Tibial nerve (tissue), 4 donors: ENCODE results near the gene MRM1. TPM values are rescaled to one million over a fixed set of nuclear protein-coding genes. Genes with fewer than 3 reads are reported as not detected.
"Not testable (repeated sequence)": the region's sequence is repeated elsewhere in the genome, so short reads cannot be mapped to it uniquely, and the experiment has no call there.

Experiments used
- DNase-seq, 2 donors: peaks; one replicate each; pipeline ENCODE4 v3.0.0-alpha.2; 2019; ENCODE audit warnings: low spot score in 2 of 2
- H3K27ac ChIP-seq, 4 donors: fragments of 200-600 bp; sonication (generic) in 3 of 4; one replicate each; pipeline ENCODE4 v1.5.1; 2017 to 2019; ENCODE audit warnings: mild to moderate bottlenecking in 1 of 4
- H3K27me3 ChIP-seq, 2 donors: fragments of 200-600 bp; sonication (generic) in 1 of 2; one replicate each; pipeline versions ENCODE4 v1.5.1 to v1.6.0; 2017 to 2019
- H3K36me3 ChIP-seq, 3 donors: fragments of 200-600 bp; sonication (generic); one replicate each; pipeline ENCODE4 v1.5.1; 2018 to 2019
- H3K4me1 ChIP-seq, 4 donors: fragments of 200-600 bp; sonication (generic) in 3 of 4; one replicate each; pipeline ENCODE4 v1.5.1; 2017 to 2019
- H3K4me3 ChIP-seq, 4 donors: fragments of 200-600 bp; sonication (generic) in 3 of 4; one replicate each; pipeline ENCODE4 v1.5.1; 2017 to 2019; ENCODE audit warnings: mild to moderate bottlenecking in 1 of 4, moderate library complexity in 1 of 4
- H3K9me3 ChIP-seq, 4 donors: fragments of 200-600 bp; sonication (generic) in 3 of 4; one replicate each; pipeline ENCODE4 v1.5.1; 2017 to 2019
- EP300 ChIP-seq, 2 donors: sonication (generic); formaldehyde crosslinking; IDR thresholded peaks; one replicate each; pipeline ENCODE4 v1.6.1; 2017; ENCODE audit warnings: antibody characterized with exemption in 2 of 2, mild to moderate bottlenecking in 1 of 2
- POLR2A ChIP-seq, 2 donors: fragments of 450-650 bp; IDR thresholded peaks; one replicate each; pipeline ENCODE4 v1.6.1; 2017; ENCODE audit warnings: antibody characterized with exemption in 2 of 2, mild to moderate bottlenecking in 2 of 2, moderate library complexity in 2 of 2
- WGBS, 2 donors: methylation state at CpG; one replicate each; pipeline ENCODE4 v1.1.5; 2018; 5-methylcytosine and 5-hydroxymethylcytosine counted together
- total RNA-seq, 4 donors: library from RNA; depleted of rRNA; stranded (reverse); fragments of >200 nt; gene quantifications; one replicate each; pipeline ENCODE4 v1.1.0, GENCODE V29; 2016
- TF ChIP-seq, protein P1 (sequence below), 5 experiments: fragments of 200-600 bp in 3 of 5; fragments of 450-650 bp in 2 of 5; sonication (generic) in 3 of 5; IDR thresholded peaks; one replicate each; pipeline ENCODE4 v1.5.1; 2016 to 2019; ENCODE audit warnings: antibody characterized with exemption in 5 of 5, mild to moderate bottlenecking in 3 of 5, moderate library complexity in 2 of 5

Gene MRM1
- total RNA-seq, 4 donors from 2014 or later, result 9.8 to 14.2 (median 11.5) TPM

DNA sequence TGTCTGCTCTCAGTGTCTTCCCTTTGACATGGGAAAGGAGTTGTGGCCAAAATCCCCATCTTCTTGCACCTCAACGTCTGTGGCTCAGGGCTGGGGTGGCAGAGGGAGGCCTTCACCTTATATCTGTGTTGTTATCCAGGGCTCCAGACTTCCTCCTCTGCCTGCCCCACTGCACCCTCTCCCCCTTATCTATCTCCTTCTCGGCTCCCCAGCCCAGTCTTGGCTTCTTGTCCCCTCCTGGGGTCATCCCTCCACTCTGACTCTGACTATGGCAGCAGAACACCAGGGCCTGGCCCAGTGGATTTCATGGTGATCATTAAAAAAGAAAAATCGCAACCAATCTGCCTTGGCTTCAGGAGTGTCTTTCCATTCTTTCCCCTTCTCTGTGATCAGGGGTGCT lies 918 bp upstream of the MRM1 start:
- 72 to 78% methylated on average over 3 of the region's 3 CpGs for WGBS, 2 donors
- H3K27me3 ChIP-seq, result no peaks in the 10 kb centered on the region
- peaks cover 0 to 35% (median 15%) of the 10 kb centered on the region in 4 donors for H3K4me1 ChIP-seq
- TF ChIP-seq EP300 (IDR thresholded peaks at IDR 0.05) (no peak), POLR2A (IDR thresholded peaks at IDR 0.05) (no peak)
- TF ChIP-seq, protein P1, sequence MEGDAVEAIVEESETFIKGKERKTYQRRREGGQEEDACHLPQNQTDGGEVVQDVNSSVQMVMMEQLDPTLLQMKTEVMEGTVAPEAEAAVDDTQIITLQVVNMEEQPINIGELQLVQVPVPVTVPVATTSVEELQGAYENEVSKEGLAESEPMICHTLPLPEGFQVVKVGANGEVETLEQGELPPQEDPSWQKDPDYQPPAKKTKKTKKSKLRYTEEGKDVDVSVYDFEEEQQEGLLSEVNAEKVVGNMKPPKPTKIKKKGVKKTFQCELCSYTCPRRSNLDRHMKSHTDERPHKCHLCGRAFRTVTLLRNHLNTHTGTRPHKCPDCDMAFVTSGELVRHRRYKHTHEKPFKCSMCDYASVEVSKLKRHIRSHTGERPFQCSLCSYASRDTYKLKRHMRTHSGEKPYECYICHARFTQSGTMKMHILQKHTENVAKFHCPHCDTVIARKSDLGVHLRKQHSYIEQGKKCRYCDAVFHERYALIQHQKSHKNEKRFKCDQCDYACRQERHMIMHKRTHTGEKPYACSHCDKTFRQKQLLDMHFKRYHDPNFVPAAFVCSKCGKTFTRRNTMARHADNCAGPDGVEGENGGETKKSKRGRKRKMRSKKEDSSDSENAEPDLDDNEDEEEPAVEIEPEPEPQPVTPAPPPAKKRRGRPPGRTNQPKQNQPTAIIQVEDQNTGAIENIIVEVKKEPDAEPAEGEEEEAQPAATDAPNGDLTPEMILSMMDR (IDR thresholded peaks at IDR 0.05), result no peak
- peak overlapping the region in 1 of 4 donors; percentile 99 for H3K4me3 ChIP-seq
- DNase-seq, result no peak
- peak overlapping the region in 3 of 4 donors; percentile 80 to 85 (median 81) for H3K27ac ChIP-seq
- H3K36me3 ChIP-seq, result peaks cover 0 to 4% (median 0%) of the 10 kb centered on the region in 3 donors
- no peaks in the 10 kb centered on the region for H3K9me3 ChIP-seq

DNA sequence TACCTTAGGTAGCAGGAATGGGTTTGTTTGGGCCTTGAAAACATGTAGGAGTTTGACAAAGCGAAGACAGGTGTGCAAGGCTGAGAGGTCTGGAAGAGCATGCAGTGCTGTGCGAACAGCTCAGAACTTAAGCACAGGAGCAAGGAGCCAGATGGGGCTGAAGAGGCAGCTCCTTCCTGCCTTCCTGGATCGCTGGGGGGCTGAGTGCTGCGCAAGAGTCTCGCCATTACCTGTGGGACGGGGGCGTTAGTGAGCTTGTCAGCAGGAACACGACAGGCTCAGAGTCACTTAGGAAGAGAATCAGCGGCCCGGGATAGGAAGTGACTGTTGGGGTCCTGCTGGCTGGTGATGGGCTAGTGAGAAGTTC lies 464 bp upstream of the MRM1 start:
- Histone ChIP-seq H3K27ac (peak overlapping the region in 3 of 4 donors; percentile 80 to 85 (median 81)), H3K36me3 (peaks cover 0 to 4% (median 0%) of the 10 kb centered on the region in 3 donors), H3K9me3 (no peaks in the 10 kb centered on the region), H3K27me3 (no peaks in the 10 kb centered on the region), H3K4me1 (peaks cover 0 to 35% (median 15%) of the 10 kb centered on the region in 4 donors), H3K4me3 (peak overlapping the region; percentile 59 to 99 (median 95))
- no peak for DNase-seq
- TF ChIP-seq, protein P1 (IDR thresholded peaks at IDR 0.05), result no peak
- no peak for TF ChIP-seq EP300 (IDR thresholded peaks at IDR 0.05)
- no peak for TF ChIP-seq POLR2A (IDR thresholded peaks at IDR 0.05)
- 12 to 13% methylated on average over 10 of the region's 10 CpGs for WGBS, 2 donors

DNA sequence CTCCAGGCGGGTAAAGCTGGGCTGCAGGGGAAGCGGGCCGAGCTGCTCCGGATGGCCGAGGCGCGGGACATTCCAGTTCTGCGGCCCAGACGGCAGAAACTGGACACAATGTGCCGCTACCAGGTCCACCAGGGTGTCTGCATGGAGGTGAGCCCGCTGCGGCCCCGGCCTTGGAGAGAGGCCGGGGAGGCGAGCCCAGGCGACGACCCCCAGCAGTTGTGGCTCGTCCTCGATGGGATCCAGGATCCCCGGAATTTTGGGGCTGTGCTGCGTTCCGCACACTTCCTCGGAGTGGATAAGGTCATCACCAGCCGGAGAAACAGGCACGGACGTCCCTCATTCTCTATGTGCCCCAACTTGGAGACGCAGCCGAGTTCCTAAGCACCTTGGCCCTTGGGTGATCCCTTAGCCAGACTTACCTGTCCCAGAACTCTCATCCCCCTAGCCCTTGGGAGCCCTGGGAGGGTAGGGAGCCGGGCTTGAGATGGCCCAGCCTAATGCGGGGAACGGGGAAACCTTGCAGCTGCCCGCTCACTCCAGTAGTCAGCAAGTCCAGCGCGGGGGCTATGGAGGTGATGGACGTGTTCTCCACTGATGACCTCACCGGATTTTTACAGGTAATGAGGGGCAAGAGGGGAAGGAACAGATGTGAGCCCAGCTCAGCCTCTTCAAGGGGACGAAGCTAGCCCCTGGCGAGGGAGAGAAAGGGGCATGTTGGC lies 806 bp downstream of the MRM1 start:
- TF ChIP-seq POLR2A (IDR thresholded peaks at IDR 0.05), result no peak
- no peak for TF ChIP-seq EP300 (IDR thresholded peaks at IDR 0.05)
- TF ChIP-seq, protein P1 (IDR thresholded peaks at IDR 0.05), result no peak
- DNase-seq, result no peak
- Histone ChIP-seq H3K36me3 (peaks cover 0 to 1% (median 0%) of the 10 kb centered on the region in 3 donors), H3K27me3 (no peaks in the 10 kb centered on the region), H3K27ac (peak overlapping the region in 2 of 4 donors; percentile 80 to 85), H3K9me3 (no peaks in the 10 kb centered on the region), H3K4me1 (peaks cover 0 to 35% (median 15%) of the 10 kb centered on the region in 4 donors), H3K4me3 (peak overlapping the region; percentile 59 to 99 (median 95))
- 6 to 8% methylated on average over 20 to 22 of the region's 38 CpGs for WGBS, 2 donors

DNA sequence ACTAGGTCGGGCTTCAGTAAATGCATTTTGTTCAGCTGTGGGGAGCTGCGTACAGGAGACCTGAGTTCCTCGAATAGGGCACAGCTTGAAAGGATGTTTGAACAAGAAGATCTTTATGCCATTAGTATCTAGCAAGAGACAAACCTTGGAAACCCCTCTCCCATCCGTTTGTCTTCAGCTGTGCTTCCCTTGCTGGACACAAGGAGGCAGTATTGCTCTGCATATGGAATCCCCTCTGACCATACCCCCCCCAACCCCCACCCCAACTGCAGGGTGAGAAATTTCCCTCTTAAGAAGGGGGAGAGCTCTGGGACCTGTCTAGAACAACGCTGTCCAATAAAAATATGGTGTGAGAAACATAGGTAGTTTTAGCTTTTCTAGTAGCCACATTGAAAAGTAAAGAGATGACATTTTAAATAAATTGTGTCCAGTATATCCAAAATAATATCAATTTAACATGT lies 1.6 kb downstream of the MRM1 start:
- Histone ChIP-seq H3K9me3 (no peaks in the 10 kb centered on the region), H3K4me3 (peak overlapping the region; percentile 59 to 99 (median 95)), H3K4me1 (peaks cover 0 to 35% (median 15%) of the 10 kb centered on the region in 4 donors), H3K27ac (peak overlapping the region in 1 of 4 donors; percentile 80), H3K36me3 (peaks cover 0 to 3% (median 0%) of the 10 kb centered on the region in 3 donors), H3K27me3 (no peaks in the 10 kb centered on the region)
- WGBS, 2 donors, result 10 to 13% methylated on average over 5 of the region's 5 CpGs
- TF ChIP-seq, protein P1 (IDR thresholded peaks at IDR 0.05), result peak; percentile 43 to 84 (median 71)
- TF ChIP-seq EP300 (IDR thresholded peaks at IDR 0.05), result no peak
- DNase-seq, result peak; percentile 28 to 64

DNA sequence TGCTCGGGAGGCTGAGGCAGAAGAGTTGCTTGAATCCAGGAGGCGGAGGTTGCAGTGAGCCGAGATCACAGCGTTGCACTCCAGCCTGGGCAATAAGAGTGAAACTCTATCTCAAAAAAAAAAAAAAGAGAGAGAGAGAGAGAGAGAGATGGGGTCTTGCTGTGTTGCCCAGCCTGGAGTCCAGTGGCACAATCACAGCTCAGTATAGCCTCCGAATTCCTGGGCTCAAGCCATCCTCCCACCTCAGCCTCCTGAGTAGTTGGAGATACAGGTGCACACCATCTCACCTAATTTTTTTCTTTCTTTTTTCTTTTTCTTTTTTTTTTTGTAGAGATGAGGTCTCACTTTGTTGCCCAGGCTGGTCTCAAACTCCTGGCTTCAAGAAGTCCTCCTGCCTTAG lies 3.6 kb downstream of the MRM1 start:
- WGBS, 2 donors, result 92 to 94% methylated on average over 5 of the region's 5 CpGs
- H3K9me3 ChIP-seq, H3K27me3 ChIP-seq, H3K36me3 ChIP-seq, H3K27ac ChIP-seq, DNase-seq, H3K4me3 ChIP-seq: not testable (repeated sequence)
- H3K4me1 ChIP-seq, result peaks cover 0 to 41% (median 15%) of the 10 kb centered on the region in 4 donors
